Mesendoderm (in vitro differentiated cells): ENCODE results near the gene KANSL3.

Source experiments
- DNase-seq: peaks from one replicate; pipeline ENCODE4 v3.0.0; 2013
- H2AK5ac ChIP-seq: 2 replicates; pipeline ENCODE4 v1.6.1; 2013; ENCODE audit warnings: low read length, inconsistent platforms
- H2BK120ac ChIP-seq: 2 replicates; pipeline ENCODE4 v1.6.1; 2013; ENCODE audit warnings: low read depth, mild to moderate bottlenecking, low read length, moderate library complexity, mixed read lengths
- H2BK15ac ChIP-seq: replicated peaks from 2 replicates; pipeline ENCODE4 v1.6.1; 2013; ENCODE audit warnings: low read depth, mild to moderate bottlenecking, moderate library complexity
- H2BK5ac ChIP-seq: 2 replicates; pipeline ENCODE4 v1.6.1; 2013; ENCODE audit warnings: low read length, inconsistent platforms
- H3K18ac ChIP-seq: 2 replicates; pipeline ENCODE4 v1.6.1; 2013; ENCODE audit warnings: mild to moderate bottlenecking, low read length, mixed read lengths
- H3K23ac ChIP-seq: one replicate; pipeline ENCODE4 v1.6.1; 2013; ENCODE audit warnings: low read length
- H3K27ac ChIP-seq: 2 replicates; pipeline ENCODE4 v1.5.1; 2013; ENCODE audit warnings: low read depth, mild to moderate bottlenecking, inconsistent platforms, low read length, moderate library complexity
- H3K27me3 ChIP-seq: 2 replicates; pipeline ENCODE4 v1.6.1; 2013; ENCODE audit warnings: low read length, control low read depth, mild to moderate bottlenecking, inconsistent platforms; ENCODE audit not compliant: insufficient read depth, poor library complexity
- H3K36me3 ChIP-seq: 2 replicates; pipeline ENCODE4 v1.6.1; 2013; ENCODE audit warnings: low read length, inconsistent platforms; ENCODE audit not compliant: control insufficient read depth, insufficient read depth
- H3K4ac ChIP-seq: one replicate; pipeline ENCODE4 v1.6.1; 2013; ENCODE audit warnings: low read depth, mild to moderate bottlenecking, low read length, moderate library complexity
- H3K4me1 ChIP-seq: 2 replicates; pipeline ENCODE4 v1.6.1; 2013; ENCODE audit warnings: low read depth, low read length, inconsistent platforms; ENCODE audit not compliant: control insufficient read depth
- H3K4me2 ChIP-seq: 2 replicates; pipeline ENCODE4 v1.6.1; 2013; ENCODE audit warnings: low read length
- H3K4me3 ChIP-seq: 2 replicates; pipeline ENCODE4 v1.5.1; 2013; ENCODE audit warnings: mild to moderate bottlenecking, low read length
- H3K56ac ChIP-seq: one replicate; pipeline ENCODE4 v1.6.1; 2013; ENCODE audit warnings: low read length
- H3K79me1 ChIP-seq: 2 replicates; pipeline ENCODE4 v1.6.1; 2013; ENCODE audit warnings: low read length, inconsistent platforms
- H3K79me2 ChIP-seq: 2 replicates; pipeline ENCODE4 v1.6.1; 2013; ENCODE audit warnings: mild to moderate bottlenecking, low read length; ENCODE audit not compliant: control insufficient read depth, insufficient read depth
- H3K9ac ChIP-seq: 2 replicates; pipeline ENCODE4 v1.6.1; 2013; ENCODE audit warnings: low read length, inconsistent platforms
- H4K5ac ChIP-seq: one replicate; pipeline ENCODE4 v1.6.1; 2013; ENCODE audit warnings: low read length
- H4K8ac ChIP-seq: one replicate; pipeline ENCODE4 v1.6.1; 2013; ENCODE audit warnings: low read depth, mild to moderate bottlenecking, control low read depth, low read length, moderate library complexity
- WGBS: extraction: QIAGEN DNeasy Blood & Tissue Kit; methylation state at CpG from one replicate; pipeline ENCODE4 v1.1.7; 2013; ENCODE audit warnings: low lambda C conversion rate, missing lambda C conversion rate; ENCODE audit not compliant: insufficient coverage; ENCODE audit errors: extremely low coverage; 5-methylcytosine and 5-hydroxymethylcytosine counted together

The KANSL3 gene

GRCh38 chr2:96633641-96634040 lies 4.5 kb downstream of the KANSL3 start:
- no peak overlapping the region for H4K5ac ChIP-seq
- no peak overlapping the region for H2BK15ac ChIP-seq
- H3K4me2 ChIP-seq = no peak overlapping the region
- H3K56ac ChIP-seq = no peak overlapping the region
- H4K8ac ChIP-seq = no peak overlapping the region
- H3K79me2 ChIP-seq = peaks cover 10% of the 10 kb centered on the region
- no peaks in the 10 kb centered on the region for H3K27me3 ChIP-seq
- no peak overlapping the region for H2BK5ac ChIP-seq
- DNase-seq = no peak
- H3K79me1 ChIP-seq = peaks cover 13% of the 10 kb centered on the region
- no peaks in the 10 kb centered on the region for H3K36me3 ChIP-seq
- H3K27ac ChIP-seq = no peak overlapping the region
- H3K18ac ChIP-seq = no peak overlapping the region
- no peak overlapping the region for H2BK120ac ChIP-seq
- peaks cover 2% of the 10 kb centered on the region for H3K4me1 ChIP-seq
- no peak overlapping the region for H3K23ac ChIP-seq
- no peak overlapping the region for H3K4ac ChIP-seq
- no peak overlapping the region for H3K4me3 ChIP-seq
- H2AK5ac ChIP-seq = no peak overlapping the region
- no CpG with 5 or more reads among the region's 9 CpGs for WGBS
- no peak overlapping the region for H3K9ac ChIP-seq

- peaks cover 2% of the 10 kb centered on the region for H3K4me1 ChIP-seq
- H3K9ac ChIP-seq = no peak overlapping the region
- H3K27me3 ChIP-seq = no peaks in the 10 kb centered on the region
- no peak overlapping the region for H3K4me3 ChIP-seq
- H3K56ac ChIP-seq = no peak overlapping the region
- no peak overlapping the region for H4K5ac ChIP-seq
- peaks cover 2% of the 10 kb centered on the region for H3K79me2 ChIP-seq
- no peak overlapping the region for H4K8ac ChIP-seq
- no CpG with 5 or more reads among the region's 4 CpGs for WGBS
- no peak overlapping the region for H2BK5ac ChIP-seq
- no peak overlapping the region for H3K4ac ChIP-seq
- no peak overlapping the region for H2BK15ac ChIP-seq
- DNase-seq = no peak
- no peak overlapping the region for H2BK120ac ChIP-seq
- peaks cover 8% of the 10 kb centered on the region for H3K79me1 ChIP-seq
- no peak overlapping the region for H3K27ac ChIP-seq
- H3K23ac ChIP-seq = no peak overlapping the region
- no peak overlapping the region for H3K4me2 ChIP-seq
- no peak overlapping the region for H3K18ac ChIP-seq
- no peak overlapping the region for H2AK5ac ChIP-seq
- no peaks in the 10 kb centered on the region for H3K36me3 ChIP-seq
These were observed 6.2 kb downstream of the KANSL3 start for GRCh38 chr2:96631804-96632435.

GRCh38 chr2:96626553-96626942 lies 11.6 kb downstream of the KANSL3 start:
- H3K4ac ChIP-seq = no peak overlapping the region
- WGBS = no CpG with 5 or more reads among the region's 2 CpGs
- no peak overlapping the region for H2AK5ac ChIP-seq
- no peaks in the 10 kb centered on the region for H3K4me1 ChIP-seq
- H3K36me3 ChIP-seq = no peaks in the 10 kb centered on the region
- no peak overlapping the region for H4K8ac ChIP-seq
- no peak overlapping the region for H2BK5ac ChIP-seq
- H2BK120ac ChIP-seq = no peak overlapping the region
- no peak overlapping the region for H3K56ac ChIP-seq
- no peak overlapping the region for H3K23ac ChIP-seq
- H3K27ac ChIP-seq = no peak overlapping the region
- no peaks in the 10 kb centered on the region for H3K79me2 ChIP-seq
- DNase-seq = no peak
- no peak overlapping the region for H3K4me3 ChIP-seq
- H3K79me1 ChIP-seq = peaks cover 5% of the 10 kb centered on the region
- no peak overlapping the region for H2BK15ac ChIP-seq
- H3K18ac ChIP-seq = no peak overlapping the region
- no peak overlapping the region for H3K4me2 ChIP-seq
- no peak overlapping the region for H3K9ac ChIP-seq
- H4K5ac ChIP-seq = no peak overlapping the region
- H3K27me3 ChIP-seq = no peaks in the 10 kb centered on the region

DNA sequence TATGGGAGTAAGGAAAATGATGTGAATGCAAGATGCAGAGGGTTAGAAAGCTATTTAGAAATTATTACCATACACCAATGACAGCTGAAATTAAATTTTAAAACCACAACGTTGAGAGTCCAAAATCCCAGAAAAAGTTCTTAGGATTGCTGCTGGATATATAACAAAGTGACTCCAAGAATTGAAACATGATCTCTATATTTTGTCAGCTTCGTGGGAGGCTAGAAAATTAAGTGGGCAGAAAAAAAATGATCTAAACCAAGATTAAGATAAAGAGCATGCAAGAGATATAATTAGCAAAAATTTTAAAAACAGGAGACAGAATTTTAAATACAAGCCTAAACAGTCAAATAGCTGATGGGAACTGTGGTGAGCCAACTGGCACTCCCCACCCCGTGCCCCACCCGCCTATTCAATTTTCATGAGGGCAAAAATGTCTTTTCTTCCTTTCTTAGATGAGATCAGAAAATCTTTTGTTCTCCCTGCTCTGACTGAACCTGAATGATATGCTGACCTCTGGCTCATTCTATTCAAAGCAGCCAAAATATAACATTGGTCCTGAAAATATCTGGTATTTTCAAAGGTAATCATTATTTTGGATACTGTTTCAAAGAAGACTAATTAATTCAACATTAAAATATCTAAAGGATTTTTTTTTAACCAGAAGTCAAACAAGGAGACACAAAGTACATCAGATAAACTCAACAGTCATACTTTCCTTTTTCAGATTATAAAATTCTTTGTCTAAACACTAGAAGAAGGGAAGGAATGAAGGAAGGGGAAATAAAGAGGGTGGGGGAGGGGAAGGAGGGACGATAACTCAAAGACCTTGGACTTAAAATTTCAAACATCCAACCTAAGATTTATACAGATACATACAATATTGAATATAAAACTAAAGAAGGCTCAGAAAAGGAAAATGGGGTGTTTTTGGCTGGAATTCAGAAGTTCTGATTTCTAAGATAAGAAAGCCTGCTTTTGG lies 12.2 kb downstream of the KANSL3 start:
- Histone ChIP-seq H2BK15ac (no peak overlapping the region), H3K4me3 (no peak overlapping the region), H2BK120ac (no peak overlapping the region), H4K8ac (no peak overlapping the region), H3K56ac (no peak overlapping the region), H3K4me2 (no peak overlapping the region), H4K5ac (no peak overlapping the region), H3K27me3 (no peaks in the 10 kb centered on the region), H3K27ac (no peak overlapping the region), H3K18ac (no peak overlapping the region), H3K4me1 (no peaks in the 10 kb centered on the region), H3K23ac (no peak overlapping the region), H3K79me2 (no peaks in the 10 kb centered on the region), H2AK5ac (no peak overlapping the region), H3K4ac (no peak overlapping the region), H3K36me3 (no peaks in the 10 kb centered on the region), H3K9ac (no peak overlapping the region), H2BK5ac (no peak overlapping the region), H3K79me1 (peaks cover 5% of the 10 kb centered on the region)
- no peak for DNase-seq
- WGBS = no CpG with 5 or more reads among the region's 5 CpGs

GRCh38 chr2:96623116-96623515 lies 15.0 kb downstream of the KANSL3 start:
- Histone ChIP-seq H3K4me2 (no peak overlapping the region), H3K27ac (no peak overlapping the region), H3K4me1 (no peaks in the 10 kb centered on the region), H2BK15ac (no peak overlapping the region), H3K27me3 (no peaks in the 10 kb centered on the region), H3K4me3 (no peak overlapping the region), H3K36me3 (peaks cover 3% of the 10 kb centered on the region), H3K56ac (no peak overlapping the region), H3K23ac (no peak overlapping the region), H2AK5ac (no peak overlapping the region), H3K18ac (no peak overlapping the region), H2BK5ac (no peak overlapping the region), H3K79me1 (peaks cover 5% of the 10 kb centered on the region), H2BK120ac (no peak overlapping the region), H3K79me2 (no peaks in the 10 kb centered on the region), H3K9ac (no peak overlapping the region), H4K5ac (no peak overlapping the region), H3K4ac (no peak overlapping the region), H4K8ac (no peak overlapping the region)
- no peak for DNase-seq
- WGBS = no CpG with 5 or more reads among the region's 3 CpGs
